Measurements from ENCODE around the gene HADHA.

GRCh38 chr2:26179446-26179913 lies 65.0 kb downstream of the HADHA start:
- TF ChIP-seq GATA2 (IDR thresholded peaks at IDR 0.05; ENCODE audit: insufficient read depth, insufficient read length, low read depth, low read length) (no peak), CTCF (IDR thresholded peaks at IDR 0.05; ENCODE audit: extremely low read depth in 1 of 2, insufficient read depth in 1 of 2, low read depth in 1 of 2, low read length in 2 of 2) (no peak), POLR2AphosphoS5 (IDR thresholded peaks at IDR 0.05; ENCODE audit: insufficient read depth, low read depth, low read length) (no peak), POLR2A (IDR thresholded peaks at IDR 0.05; ENCODE audit: low read depth, low read length) (no peak), FOS (IDR thresholded peaks at IDR 0.05; ENCODE audit: borderline replicate concordance, insufficient read depth, low read length) (no peak), JUN (IDR thresholded peaks at IDR 0.05; ENCODE audit: borderline replicate concordance, insufficient read depth, insufficient read length, low read depth) (no peak), MAX (IDR thresholded peaks at IDR 0.05; ENCODE audit: insufficient read depth, insufficient read length) (no peak), EZH2 (IDR thresholded peaks at IDR 0.05; ENCODE audit: borderline replicate concordance, low read depth, low read length, severe bottlenecking) (no peak), MYC (IDR thresholded peaks at IDR 0.05; ENCODE audit: low read depth, low read length) (no peak)
